ENCODE results near the gene HMX1. TPM values are rescaled to one million over a fixed set of nuclear protein-coding genes. Genes with fewer than 3 reads are reported as not detected.

HMX1 gene
- total RNA-seq (under 1 TPM in 1 of 10 donors, not detected in 9; 0.15 TPM), polyA plus RNA-seq (not detected)
- long read RNA-seq, donor 1, result 0 reads
- long read RNA-seq, donor 2, result 0 reads
- long read RNA-seq, donor 3, result 0 reads

DNA sequence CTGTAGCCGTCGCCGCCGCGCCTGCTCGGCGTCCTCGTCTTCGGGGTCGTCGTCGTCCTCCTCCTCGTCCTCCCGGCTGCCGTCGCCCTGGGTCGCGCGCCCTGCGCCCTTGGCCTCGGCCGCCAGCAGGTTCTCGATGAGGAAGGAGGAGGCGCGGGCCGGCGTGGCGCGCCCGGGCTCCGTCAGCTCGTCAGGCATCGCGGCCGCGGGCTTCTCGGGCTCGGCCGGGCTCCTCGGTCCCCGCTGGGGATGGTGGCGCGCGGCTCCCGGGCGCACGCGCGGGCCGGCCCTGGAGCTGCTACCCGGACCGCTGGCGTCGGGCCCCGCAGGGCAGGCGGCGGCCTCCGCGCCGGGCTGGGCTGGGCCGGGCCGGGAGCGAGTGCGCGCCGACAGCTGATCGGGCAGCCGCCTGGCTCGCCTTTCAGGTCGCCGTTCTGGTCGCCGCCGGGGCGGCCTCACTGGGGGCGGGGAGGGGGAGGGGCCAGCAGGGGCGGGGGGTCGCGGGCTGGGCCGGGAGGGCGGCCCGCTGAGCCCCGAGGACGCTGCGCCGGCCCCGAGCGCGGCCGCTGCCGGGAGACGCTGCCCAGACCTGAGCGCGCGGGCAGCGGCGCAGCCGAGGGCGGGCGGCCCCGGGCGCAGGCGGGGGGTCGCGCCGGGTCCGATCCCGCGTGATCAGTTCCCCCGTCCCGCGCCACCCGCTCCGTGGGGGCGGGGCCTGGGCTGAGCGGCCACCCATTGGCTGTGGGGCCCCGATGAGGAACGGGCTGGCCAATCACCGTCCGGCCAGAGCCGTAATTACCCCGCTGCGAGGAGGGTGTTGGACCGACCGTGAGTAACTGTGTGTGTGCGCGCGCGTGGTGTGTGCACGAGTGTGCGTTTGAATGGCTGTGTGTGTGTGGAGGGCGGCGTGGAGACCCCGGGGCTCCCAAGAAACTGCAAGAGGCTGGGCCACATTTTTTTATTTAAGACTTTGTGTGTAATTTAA lies at the start of gene HMX1:
Gene HMX1 (minus strand): TSS at position 423 of the 985 bp plus-strand sequence. CDS start 225 bp downstream, at position 198.
- Histone ChIP-seq H3K4me3 (no peak within 1 kb of the TSS), H3K27ac (no peak within 1 kb of the TSS), H3K36me3 (no peaks in the 10 kb centered on the region), H3K27me3 (peaks cover 25 to 98% (median 93%) of the 10 kb centered on the region in 7 donors), H3K9me3 (no peaks in the 10 kb centered on the region), H3K4me1 (peaks cover 0 to 18% (median 4%) of the 10 kb centered on the region in 9 donors)
- DNase-seq (peak in 1 of 2 donors; percentile 7), ATAC-seq (peak in 3 of 8 donors; percentile 38 to 64 (median 48))
- TF ChIP-seq, protein P1, sequence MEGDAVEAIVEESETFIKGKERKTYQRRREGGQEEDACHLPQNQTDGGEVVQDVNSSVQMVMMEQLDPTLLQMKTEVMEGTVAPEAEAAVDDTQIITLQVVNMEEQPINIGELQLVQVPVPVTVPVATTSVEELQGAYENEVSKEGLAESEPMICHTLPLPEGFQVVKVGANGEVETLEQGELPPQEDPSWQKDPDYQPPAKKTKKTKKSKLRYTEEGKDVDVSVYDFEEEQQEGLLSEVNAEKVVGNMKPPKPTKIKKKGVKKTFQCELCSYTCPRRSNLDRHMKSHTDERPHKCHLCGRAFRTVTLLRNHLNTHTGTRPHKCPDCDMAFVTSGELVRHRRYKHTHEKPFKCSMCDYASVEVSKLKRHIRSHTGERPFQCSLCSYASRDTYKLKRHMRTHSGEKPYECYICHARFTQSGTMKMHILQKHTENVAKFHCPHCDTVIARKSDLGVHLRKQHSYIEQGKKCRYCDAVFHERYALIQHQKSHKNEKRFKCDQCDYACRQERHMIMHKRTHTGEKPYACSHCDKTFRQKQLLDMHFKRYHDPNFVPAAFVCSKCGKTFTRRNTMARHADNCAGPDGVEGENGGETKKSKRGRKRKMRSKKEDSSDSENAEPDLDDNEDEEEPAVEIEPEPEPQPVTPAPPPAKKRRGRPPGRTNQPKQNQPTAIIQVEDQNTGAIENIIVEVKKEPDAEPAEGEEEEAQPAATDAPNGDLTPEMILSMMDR (IDR thresholded peaks at IDR 0.05), result no peak
- 1% methylated on average over 93 to 134 of the region's 134 CpGs for WGBS, 2 donors
- intact Hi-C loops (cut with DNase I), result no loop called here

GRCh38 chr4:8920969-8921368 lies 49.3 kb upstream of the HMX1 start:
- 73 to 77% methylated on average over 10 of the region's 10 CpGs for WGBS, 2 donors
- Histone ChIP-seq H3K27me3 (peaks cover 0 to 44% (median 17%) of the 10 kb centered on the region in 7 donors), H3K4me3 (no peak overlapping the region), H3K36me3 (no peaks in the 10 kb centered on the region), H3K4me1 (no peaks in the 10 kb centered on the region), H3K27ac (no peak overlapping the region), H3K9me3 (peaks cover 0 to 36% (median 9%) of the 10 kb centered on the region in 11 donors)
- no peak for DNase-seq
- intact Hi-C loops (cut with DNase I), result no loop called here
- peak in 1 of 8 donors; percentile 28 for ATAC-seq
- TF ChIP-seq, protein P1 (IDR thresholded peaks at IDR 0.05), result no peak

- peaks cover 0 to 49% (median 17%) of the 10 kb centered on the region in 7 donors for H3K27me3 ChIP-seq
- ATAC-seq, result peak in 1 of 8 donors; percentile 12
Observed at GRCh38 chr4:8920289-8920965, 48.8 kb upstream of the HMX1 start.

More at GRCh38 chr4:8920289-8920965, 48.8 kb upstream of the HMX1 start:
- 74 to 77% methylated on average over 14 of the region's 14 CpGs for WGBS, 2 donors
- no peak overlapping the region for H3K4me3 ChIP-seq
- no peak for DNase-seq
- no peaks in the 10 kb centered on the region for H3K4me1 ChIP-seq
- H3K9me3 ChIP-seq, result peaks cover 0 to 32% (median 9%) of the 10 kb centered on the region in 11 donors
- intact Hi-C loops (cut with DNase I), result no loop called here
- TF ChIP-seq, protein P1 (IDR thresholded peaks at IDR 0.05), result no peak
- H3K27ac ChIP-seq, result no peak overlapping the region
- no peaks in the 10 kb centered on the region for H3K36me3 ChIP-seq

Measured in heart right ventricle (tissue), 16 donors.